M059J (cell line): ENCODE data around the gene KRT20. TPM values are rescaled to one million over a fixed set of nuclear protein-coding genes. Genes with fewer than 3 reads are reported as not detected.
A peak's percentile ranks its signal among the peaks of the same experiment; 100 is the strongest.
"Not testable (repeated sequence)": the region's sequence is repeated elsewhere in the genome, so short reads cannot be mapped to it uniquely, and the experiment has no call there.

Experiments used
- DNase-seq: peaks from one replicate; pipeline ENCODE4 v3.0.0-alpha.2; 2012; ENCODE audit warnings: low read depth
- total RNA-seq: library from RNA; depleted of rRNA; stranded (reverse); fragments of >200 nt; shearing (Covaris generic); gene quantifications from 2 replicates; pipeline ENCODE4 v1.2.3, GENCODE V29; 2014

The KRT20 gene
- total RNA-seq, 1 experiment from 2014 or later, result not detected

DNA sequence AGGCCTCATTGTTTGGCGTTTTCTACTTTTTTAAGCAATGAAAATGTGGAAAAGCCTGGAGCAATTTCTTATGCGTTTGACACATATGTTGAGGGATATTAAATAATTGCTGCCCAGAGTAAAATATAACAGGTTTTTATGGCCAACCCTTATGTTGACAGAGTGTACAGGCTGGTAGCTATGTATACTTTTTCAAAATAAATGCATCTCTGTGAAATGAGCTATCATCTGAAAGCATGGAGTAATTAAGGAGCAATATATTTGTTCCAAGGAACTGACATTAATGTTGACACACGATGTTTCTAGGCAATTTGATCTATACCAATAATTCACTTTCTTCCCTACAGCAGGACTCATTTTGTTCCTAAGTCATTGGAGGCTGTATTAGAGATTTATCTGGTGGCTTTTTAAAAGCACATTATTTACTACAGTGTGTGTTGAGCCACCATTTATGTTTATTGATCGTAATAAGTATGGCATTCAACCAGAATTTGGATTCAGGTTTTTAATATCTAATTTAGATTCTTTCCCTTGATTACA is 11.9 kb upstream of the KRT20 start:
- DNase-seq, result no peak

DNA sequence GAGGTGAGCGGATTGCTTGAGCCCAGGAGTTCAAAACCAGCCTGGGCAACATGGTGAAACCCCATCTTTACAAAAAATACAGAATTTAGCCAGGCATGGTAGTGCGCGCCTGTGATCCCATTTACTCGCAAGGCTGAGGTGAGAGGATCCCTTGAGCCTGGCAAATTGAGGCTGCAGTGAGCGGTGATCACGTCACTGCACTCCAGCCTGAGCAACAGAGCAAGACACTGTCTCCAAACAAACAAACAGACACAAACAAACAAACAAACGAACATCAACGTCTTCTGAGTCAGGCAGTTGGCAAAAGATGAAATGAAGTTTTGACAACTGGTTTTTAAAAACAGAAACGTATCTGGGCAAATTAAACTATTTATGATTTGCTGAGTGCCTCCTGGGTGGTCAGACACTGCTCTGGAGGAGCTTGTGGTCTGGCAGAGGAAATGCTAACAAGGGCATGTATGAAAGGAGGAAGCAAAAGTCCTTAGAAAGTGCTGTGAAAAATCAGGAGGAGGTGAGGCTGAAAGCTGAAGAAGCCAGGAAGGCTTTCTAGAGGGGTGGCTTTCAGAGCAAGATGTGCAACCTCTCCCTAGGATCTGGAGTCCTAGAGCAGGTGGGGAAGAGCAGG is 10.2 kb upstream of the KRT20 start:
- DNase-seq, result no peak

DNA sequence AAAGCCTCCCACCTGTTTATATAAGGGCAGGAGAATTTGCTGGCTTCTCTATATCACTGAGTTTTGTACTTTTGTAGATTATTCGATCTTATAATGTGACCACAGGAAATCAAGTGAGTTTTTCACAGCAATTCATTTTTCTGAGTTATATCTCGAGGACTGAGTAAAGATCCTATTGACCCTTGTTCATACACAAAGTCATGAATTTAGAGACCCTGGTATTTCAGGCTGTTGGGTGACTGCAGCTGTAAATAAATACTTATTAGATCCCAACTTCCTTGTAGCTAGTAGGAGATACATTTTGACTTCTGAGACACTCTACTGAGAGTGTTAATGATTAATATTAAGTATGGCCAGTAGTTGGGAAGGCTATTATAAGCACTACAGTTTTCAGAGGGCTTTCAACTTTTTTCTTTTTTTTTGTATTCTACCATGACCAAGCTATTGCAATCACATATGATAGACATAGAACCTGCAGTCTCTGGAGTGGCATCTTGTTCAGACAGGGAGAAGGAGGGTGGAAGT is 3.2 kb upstream of the KRT20 start:
- no peak for DNase-seq

DNA sequence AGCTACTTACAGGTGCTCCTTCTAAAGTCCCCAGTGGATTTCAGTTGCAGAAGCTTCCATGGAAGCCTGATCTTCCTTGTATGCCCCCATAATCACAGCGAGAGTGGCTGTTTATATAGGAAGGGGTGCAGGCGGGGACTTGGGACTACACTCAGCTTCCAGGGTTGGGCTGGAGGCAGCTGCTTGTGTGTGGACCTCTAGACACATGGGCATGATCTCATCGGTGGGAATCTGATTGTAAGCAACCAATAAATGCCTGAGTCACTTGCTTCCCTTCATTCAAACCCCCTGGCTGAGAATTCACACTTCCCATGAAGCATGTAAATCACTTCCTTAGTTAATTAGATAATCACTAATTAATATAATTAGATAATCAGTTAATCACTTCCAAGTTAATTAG is 1.0 kb upstream of the KRT20 start:
- DNase-seq, result peak; percentile 41

DNA sequence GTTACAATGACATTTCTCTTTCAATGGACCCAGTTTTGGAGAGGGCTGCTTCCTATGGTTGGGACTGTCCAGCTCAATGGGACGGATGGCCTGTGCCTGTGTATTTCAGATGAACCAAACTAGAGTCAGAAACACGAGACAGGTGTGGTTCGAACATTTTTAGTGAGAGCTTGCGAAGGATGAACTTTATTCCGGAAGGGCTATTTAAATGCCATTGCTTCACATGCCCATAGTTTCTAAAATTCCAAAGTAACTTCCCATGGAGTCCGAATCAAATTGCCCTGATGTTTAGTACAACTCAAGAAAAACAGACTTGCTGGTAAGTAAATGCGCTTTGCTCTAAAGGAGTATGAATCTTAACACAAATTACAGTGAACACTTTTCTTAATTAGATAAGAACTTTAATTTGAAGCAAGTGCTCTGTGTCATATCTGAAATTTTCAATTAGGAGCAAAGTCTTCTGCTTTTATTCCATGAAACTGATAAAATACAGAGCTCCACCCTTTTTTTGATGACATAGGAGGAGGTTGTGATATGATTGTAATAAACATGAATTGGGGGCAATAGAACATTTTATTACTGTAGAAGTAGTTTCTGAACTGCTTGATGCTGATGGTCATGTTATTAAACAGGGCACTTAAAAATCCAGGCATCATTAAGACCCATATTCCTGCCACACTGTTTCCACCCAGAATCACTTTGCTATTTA is 1.3 kb downstream of the KRT20 start:
- no peak for DNase-seq

DNA sequence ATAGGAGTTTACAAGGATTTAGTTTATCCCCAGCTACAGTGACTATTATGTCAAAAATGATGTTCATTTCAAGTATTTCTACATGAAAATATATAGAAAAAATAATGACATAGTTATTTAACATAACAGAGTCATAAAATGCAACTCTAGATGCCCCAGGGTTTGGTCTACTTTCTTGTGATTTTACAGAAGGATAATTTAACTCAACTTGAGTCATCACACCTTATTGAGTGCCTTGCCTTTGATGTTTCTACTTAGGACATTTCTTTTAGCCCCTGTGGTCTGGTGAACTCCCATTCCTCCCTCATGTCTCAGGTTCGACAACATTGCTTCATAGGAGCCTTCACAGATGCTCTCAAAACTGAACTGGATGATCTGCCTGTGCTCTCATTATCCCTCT is 2.0 kb downstream of the KRT20 start:
- no peak for DNase-seq

DNA sequence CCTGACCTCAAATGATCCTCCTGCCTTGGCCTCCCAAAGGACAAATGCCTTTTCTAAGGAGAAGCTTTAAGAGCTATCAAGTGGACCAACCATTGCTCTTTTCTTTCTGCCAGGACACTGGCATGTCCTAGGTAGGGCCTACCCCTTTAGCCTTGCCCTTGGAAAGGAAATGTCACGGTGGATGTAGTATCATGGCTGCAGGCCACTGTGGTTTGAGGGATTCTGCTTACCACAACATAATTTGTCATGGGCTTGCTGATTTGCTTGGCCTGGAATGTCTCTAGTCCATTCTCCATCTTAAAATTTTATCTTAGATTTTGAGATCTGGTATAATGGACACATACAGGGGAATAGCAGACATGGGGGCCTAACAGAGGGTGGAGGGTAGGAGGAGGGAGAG is 6.0 kb downstream of the KRT20 start:
- peak; percentile 37 for DNase-seq

DNA sequence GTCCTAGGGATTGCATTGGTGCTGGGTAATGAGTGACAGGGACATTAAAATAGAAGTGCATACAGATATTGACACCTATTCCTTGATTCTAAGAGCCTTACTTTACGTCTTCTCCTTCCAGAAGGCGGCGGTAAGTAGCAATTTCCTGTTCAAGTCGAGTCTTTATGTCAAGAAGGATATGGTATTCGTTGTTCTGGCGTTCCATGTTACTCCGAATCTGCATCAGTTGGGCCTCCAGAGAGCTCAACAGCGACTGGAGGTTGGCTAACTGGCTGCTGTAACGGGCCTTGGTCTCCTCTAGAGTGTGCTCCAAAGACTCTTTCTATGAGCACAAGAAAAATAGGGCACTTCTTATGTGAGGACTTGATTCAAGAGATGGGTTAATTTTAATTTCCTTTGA is 7.0 kb downstream of the KRT20 start:
- DNase-seq, result no peak

DNA sequence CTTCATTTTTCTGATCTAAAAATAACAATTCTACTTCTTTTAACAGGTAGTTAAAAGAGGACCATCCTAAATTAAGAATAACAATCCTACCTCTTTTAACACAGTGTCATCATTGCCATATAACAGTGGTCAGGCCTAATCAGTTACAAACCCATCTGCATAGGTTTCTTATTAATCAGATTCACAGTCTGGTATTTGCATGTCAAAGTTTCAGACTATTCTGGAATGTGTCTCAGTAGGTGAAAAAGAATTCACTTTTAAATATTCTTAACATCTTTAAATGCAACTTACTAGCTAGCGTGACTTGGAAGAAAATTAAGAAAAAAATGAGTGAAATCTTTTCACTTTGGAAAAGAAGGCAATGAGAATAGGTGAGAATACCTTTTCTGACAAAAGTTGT is 11.2 kb downstream of the KRT20 start:
- DNase-seq, result no peak

DNA sequence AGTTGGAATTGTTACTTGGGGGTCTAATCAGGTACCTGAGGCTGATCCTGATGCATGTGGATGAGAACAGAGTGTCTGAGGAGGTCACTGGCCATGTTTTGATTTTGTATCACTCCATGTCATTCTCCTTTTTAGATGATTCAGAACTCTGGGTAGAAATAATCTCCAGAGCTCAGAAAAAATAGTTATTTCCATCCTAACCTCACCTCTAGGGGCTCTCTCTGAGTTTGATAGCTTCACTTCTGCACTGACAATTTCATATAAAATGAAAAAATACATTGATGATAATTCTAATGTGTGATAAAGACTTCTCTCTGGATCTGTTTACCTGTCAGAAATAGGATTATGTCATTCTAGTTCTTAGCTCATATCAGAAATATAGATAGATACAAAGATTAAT is 11.8 kb downstream of the KRT20 start:
- no peak for DNase-seq

DNA sequence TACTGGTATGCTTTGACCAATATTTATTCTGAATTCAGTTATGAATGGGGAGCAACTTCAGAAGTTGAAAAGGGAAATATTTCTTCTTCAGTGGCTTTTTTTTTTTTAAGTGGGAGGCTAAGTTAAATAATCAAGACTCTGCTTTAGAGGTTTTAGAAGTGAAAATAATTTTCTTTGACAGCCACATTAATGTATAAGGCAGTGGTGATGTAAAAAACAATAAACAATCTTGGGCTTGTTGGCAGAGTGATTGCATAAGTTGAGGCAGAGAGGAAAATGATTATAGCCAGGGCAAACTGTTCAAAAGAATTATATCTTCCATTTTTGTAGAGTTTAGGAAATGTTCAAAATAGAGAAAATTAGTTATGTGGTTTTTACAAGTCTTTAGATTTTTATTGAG is 12.6 kb downstream of the KRT20 start:
- no peak for DNase-seq

DNA sequence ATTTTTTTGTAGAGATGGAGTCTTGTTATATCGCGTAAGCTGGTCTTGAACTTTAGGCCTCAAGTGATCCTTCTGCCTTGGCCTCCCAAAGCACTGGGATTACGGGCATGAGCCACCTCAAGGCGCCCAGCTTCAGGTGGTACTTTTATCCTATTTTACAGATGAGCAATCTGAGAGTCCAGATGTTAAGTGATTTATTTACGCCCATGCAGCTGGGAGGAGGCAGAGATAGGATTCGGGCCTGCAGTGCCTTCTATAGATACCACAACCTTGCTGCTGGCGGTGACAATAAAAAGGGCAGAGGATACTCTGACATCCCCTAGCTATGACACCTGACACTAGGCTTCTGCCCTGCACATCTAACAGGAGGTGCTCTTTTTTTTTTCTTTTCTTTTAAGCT is 13.7 kb downstream of the KRT20 start:
- no peak for DNase-seq

DNA sequence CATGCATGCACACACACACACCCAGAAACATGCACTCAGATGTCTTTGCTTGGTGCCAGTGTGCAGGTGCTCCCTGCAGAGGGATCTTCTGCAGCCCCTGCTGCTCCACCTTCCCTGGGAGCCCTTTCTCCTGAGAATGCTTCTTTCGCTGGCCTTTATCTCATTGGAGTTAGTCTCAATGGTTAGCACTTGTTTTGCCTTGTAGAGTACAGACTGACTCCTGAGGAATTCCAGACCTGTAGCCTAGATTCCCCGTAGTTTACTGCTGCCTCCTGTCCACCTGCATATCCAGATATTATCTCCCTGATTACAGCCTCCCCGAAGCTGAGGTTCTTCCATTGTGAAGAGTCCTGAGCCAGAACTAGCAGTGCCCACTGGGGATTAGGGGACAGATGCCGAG is 14.9 kb downstream of the KRT20 start:
- DNase-seq, result no peak

DNA sequence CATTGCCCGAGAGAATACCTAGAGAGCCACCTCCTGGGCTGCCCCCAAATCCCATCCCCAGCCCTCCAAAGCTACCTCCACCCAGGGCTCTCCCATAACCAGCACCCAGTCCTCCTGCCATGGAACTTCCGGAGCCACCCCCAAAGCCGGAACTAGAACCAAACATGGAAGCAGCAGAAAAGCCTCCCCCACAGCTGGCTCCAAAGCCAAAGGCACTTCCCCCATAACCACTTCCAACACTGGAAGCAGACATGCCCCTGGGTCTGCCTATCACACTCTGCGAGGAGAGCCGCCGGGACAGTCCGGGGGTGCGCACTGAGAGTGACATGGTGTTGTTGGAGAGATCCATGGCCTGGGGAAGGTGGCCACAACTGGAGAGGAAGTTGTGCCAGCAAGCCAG is 18.2 kb downstream of the KRT20 start, which contains the start of gene KRT12:
KRT12 (minus strand) TSS at position 386 of the 400 bp plus-strand sequence; CDS start at position 349, 37 bp downstream.
- no peak for DNase-seq

DNA sequence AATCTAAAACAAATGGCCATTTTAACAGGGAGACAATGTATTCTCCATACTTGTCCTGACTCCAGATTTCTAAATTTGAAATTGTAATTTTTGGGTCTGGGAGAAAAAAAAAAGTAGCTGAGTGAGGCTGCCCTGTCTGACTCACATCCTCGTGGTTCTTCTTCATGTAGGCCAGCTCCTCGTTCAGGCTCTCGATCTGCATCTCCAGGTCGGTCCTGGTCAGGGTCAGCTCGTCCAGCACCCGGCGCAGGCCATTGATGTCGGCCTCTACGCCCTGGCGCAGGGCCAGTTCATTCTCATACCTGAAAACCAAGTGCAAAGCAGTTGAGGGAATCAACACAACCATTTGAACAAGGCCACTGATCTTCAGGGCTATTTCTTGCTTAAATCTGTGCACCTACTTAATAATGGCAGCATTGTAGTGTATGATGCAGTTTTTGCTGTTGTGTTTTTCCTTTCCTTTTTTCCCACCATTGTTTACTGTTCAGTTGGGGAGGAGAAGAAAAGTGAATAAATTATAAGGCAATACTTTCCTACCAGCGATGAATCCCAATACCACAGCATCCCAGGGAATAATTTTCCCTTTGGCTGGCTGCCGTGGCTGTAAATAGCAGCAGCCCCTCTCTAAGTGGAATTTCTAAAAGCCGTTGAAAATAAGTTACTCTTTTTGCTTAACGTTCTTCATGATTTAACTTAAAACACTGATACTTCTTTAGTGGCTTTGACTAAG is 20.2 kb downstream of the KRT20 start:
- DNase-seq, result no peak

DNA sequence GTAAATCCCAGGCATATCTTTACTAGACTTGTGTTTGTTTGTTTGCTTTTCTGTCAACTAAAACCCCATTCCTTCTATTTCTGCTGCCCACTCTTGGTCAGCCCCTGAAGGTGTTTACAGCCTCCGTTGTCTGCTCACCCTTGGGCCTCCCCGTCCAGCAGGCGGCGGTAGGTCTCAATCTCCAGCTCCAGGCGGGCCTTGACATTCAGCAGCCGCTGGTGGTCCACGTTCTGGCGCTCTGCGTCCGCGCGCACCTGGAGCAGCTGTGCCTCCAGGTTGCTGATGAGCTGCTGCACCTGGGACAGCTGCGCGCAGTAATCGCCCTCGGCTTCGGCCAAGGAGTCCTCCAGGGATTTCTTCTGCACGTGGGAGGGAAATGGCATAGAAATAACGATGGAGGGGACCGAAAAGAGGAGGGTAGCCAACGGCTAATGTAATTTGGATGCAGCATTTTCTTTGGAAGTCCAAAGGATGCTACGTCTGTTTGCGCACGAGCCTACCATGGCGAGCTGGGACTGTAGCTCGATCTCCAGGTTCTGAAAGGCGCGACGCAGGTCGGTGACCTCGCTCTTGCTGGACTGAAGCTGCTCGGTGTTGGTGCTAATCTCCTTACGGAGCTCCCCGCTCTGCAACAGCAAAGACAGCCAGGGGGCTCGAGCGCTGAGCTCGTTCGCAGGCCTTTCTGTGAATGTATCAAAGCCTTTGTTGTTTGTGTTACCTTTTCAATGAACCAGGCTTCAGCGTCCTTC is 21.9 kb downstream of the KRT20 start:
- DNase-seq, result no peak

DNA sequence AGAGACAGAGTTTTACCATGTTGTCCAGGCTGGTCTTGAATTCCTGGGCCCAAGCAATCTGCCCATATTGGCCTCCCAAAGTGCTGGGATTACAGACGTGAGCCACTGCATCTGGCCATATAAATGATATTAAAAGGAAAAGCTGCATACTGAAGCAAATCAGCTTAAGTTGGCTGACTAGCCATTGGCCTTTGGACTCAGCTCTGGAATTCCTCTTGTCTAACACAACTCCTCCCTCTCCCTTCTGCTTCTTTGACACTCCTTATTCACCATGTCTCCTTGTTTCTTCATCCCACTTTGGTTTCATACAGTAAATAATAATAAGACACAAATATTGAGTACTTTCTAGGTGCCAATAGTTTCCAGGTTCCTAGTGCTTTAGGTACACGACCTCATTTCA is 25.5 kb downstream of the KRT20 start:
- DNase-seq, result no peak

DNA sequence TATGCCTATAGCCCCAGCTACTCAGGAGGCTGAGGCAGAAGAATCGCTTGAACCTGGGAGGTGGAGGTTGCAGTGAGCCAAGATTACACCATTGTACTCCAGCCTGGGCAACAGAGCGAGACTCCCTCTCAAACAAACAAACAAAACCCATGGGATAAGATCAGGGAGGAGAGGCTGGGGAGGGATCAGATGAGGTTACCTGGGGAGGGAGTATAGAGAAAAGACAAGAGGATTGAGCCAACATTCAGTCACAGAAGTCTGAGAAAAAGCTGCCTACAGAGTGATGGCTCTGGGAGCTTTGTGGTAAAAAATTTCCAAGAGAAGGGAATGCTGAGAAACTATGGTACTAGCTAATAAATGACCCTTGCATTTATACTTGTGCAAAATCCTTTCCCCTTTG is 26.4 kb downstream of the KRT20 start:
- not testable (repeated sequence) for DNase-seq

DNA sequence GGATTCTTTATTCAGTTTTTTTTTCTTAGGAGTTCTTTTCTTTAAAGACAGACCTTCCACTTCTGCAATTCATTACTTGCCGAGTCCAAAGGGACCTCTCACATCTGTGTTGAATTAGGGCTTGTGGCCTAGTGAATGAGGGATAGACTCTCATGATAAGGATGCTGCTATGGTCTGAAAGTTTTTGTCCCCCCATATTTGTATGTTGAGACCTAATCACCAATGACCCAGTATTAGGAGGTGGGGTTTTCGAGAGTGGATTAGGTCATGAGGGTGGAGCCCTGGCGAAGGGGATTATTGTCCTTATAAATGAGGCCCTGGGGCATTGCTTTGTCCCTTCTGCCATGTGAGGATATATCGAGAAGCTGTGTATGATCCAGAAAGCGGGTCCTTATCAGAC is 27.5 kb downstream of the KRT20 start:
- DNase-seq, result no peak

DNA sequence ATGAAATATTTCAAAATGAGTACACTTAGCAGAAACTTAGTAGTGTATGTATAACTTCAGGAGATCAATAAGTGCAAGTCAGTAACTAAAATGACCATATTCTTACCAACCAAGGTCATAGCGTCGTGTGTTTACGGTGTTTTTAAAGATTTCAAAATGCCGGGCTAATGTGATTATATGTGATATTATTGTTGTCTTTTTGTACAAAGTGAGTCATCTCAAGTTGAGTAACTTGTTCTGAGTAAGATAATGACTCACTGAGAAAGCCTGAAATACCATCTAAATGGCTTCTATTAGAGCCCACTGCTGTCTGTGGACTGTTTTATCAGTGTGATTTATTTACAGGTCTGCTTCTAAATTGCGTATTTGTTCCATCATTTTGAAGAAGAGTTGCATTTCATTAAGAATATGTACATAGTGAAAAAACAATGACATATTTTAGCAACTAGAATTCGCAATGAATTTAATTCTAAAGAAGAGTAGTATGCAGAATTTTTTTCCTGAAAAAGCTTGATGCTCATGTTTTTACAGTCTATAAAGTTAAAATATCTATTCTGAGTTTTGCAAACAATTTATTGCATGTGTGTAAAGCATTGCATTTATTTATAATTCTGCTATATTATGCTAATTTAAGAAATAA is 30.7 kb downstream of the KRT20 start:
- peak; percentile 84 for DNase-seq

DNA sequence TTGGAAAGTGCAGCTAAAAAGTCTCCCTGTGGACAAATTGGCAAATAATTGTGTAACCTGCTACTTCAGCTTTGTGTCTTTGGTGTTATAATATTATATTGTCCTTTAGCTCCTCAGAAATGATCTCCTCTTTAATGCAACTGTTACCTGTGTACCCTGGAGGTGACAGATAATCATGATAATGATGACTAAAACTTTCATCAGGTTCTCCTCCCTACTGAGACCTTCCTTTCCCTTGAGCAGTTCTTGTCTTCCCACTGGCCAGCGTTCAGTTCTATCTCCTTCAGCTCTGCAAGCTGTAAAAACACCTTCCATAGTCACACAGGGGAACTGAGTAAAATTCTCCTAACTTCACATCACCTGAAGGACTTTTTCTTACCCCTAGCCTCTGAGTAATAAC is 32.7 kb downstream of the KRT20 start:
- DNase-seq, result no peak
